Measurements from ENCODE around the gene SCP2. TPM values are rescaled to one million over a fixed set of nuclear protein-coding genes. Genes with fewer than 3 reads are reported as not detected.

Gene SCP2
- total and polyA plus RNA-seq, 8 donors, result 130 to 208 (median 148) TPM

GRCh38 chr1:52928015-52928404 lies 934 bp downstream of the SCP2 start:
- intact Hi-C loops (cut with DNase I), result no loop called here
- ATAC-seq (peak; percentile 39), DNase-seq (no peak)
- Histone ChIP-seq H3K4me3 (peak overlapping the region; percentile 65 to 67), H3K27ac (no peak overlapping the region), H3K9me3 (no peaks in the 10 kb centered on the region), H3K27me3 (peaks cover 0 to 21% of the 10 kb centered on the region in 2 donors), H3K4me1 (peaks cover 5 to 24% of the 10 kb centered on the region in 2 donors), H3K36me3 (no peaks in the 10 kb centered on the region)
- no peak for TF ChIP-seq CTCF (IDR thresholded peaks at IDR 0.05)

- intact Hi-C loops (cut with DNase I), result no loop called here
- ATAC-seq (no peak), DNase-seq (no peak)
- Histone ChIP-seq H3K27me3 (peaks cover 0 to 21% of the 10 kb centered on the region in 2 donors), H3K27ac (no peak overlapping the region), H3K9me3 (no peaks in the 10 kb centered on the region), H3K4me3 (no peak overlapping the region), H3K36me3 (no peaks in the 10 kb centered on the region), H3K4me1 (peaks cover 5 to 24% of the 10 kb centered on the region in 2 donors)
- TF ChIP-seq CTCF (IDR thresholded peaks at IDR 0.05), result no peak
These were observed 1.9 kb downstream of the SCP2 start for GRCh38 chr1:52929019-52929418.

- DNase-seq, result no peak
- TF ChIP-seq CTCF (IDR thresholded peaks at IDR 0.05), result no peak
- intact Hi-C loops (cut with DNase I), result no loop called here
- no peak for ATAC-seq
- no peak overlapping the region for H3K4me3 ChIP-seq
- H3K27me3 ChIP-seq, result no peaks in the 10 kb centered on the region
- H3K9me3 ChIP-seq, result no peaks in the 10 kb centered on the region
- no peak overlapping the region for H3K27ac ChIP-seq
- no peaks in the 10 kb centered on the region for H3K36me3 ChIP-seq
- H3K4me1 ChIP-seq, result no peaks in the 10 kb centered on the region
These were observed 10.5 kb downstream of the SCP2 start for GRCh38 chr1:52937433-52938182.

- intact Hi-C loops (cut with DNase I), result no loop called here
These were observed 11.0 kb downstream of the SCP2 start for GRCh38 chr1:52938183-52938451.

More at GRCh38 chr1:52938183-52938451, 11.0 kb downstream of the SCP2 start:
- Histone ChIP-seq H3K4me3 (no peak overlapping the region), H3K9me3 (no peaks in the 10 kb centered on the region), H3K27ac (no peak overlapping the region), H3K4me1 (no peaks in the 10 kb centered on the region), H3K27me3 (no peaks in the 10 kb centered on the region), H3K36me3 (no peaks in the 10 kb centered on the region)
- DNase-seq (no peak), ATAC-seq (no peak)
- no peak for TF ChIP-seq CTCF (IDR thresholded peaks at IDR 0.05)
